Aorta (tissue), 5 donors: ENCODE data around the gene TPSG1. TPM values are rescaled to one million over a fixed set of nuclear protein-coding genes. Genes with fewer than 3 reads are reported as not detected.

Experiments
- ATAC-seq: fragments of 200-7000 bp; cut with Tn5 transposase; one replicate; pipeline ENCODE4 v1.9.1; 2022; ENCODE audit warnings: moderate library complexity; ENCODE audit not compliant: low FRiP score
- DNase-seq, 2 donors: peaks; one replicate each; pipeline ENCODE4 v3.0.0-alpha.2; 2020
- H3K27ac ChIP-seq, 2 donors: one replicate each; pipeline ENCODE4 v1.5.1; 2013; ENCODE audit warnings: low read length in 2 of 2, mild to moderate bottlenecking in 2 of 2, moderate library complexity in 2 of 2, control low read depth in 1 of 2, inconsistent platforms in 1 of 2, low read depth in 1 of 2
- H3K27me3 ChIP-seq, 2 donors: one replicate each; pipeline ENCODE4 v1.6.1; 2013; ENCODE audit warnings: control low read depth in 1 of 2, low read length in 1 of 2, mild to moderate bottlenecking in 1 of 2, moderate library complexity in 1 of 2; ENCODE audit not compliant: insufficient read depth in 2 of 2, control insufficient read depth in 1 of 2
- H3K36me3 ChIP-seq, 2 donors: one replicate each; pipeline ENCODE4 v1.6.1; 2013; ENCODE audit warnings: control low read depth in 1 of 2, low read length in 1 of 2, mild to moderate bottlenecking in 1 of 2; ENCODE audit not compliant: insufficient read depth in 2 of 2, control insufficient read depth in 1 of 2
- H3K4me1 ChIP-seq, 2 donors: one replicate each; pipeline ENCODE4 v1.6.1; 2013; ENCODE audit warnings: low read length in 2 of 2, control low read depth in 1 of 2, mild to moderate bottlenecking in 1 of 2, moderate library complexity in 1 of 2; ENCODE audit not compliant: insufficient read depth in 2 of 2, control insufficient read depth in 1 of 2
- H3K4me3 ChIP-seq, 2 donors: one replicate each; pipeline ENCODE4 v1.5.1; 2013; ENCODE audit warnings: low read length in 2 of 2, control low read depth in 1 of 2, mild to moderate bottlenecking in 1 of 2
- H3K9me3 ChIP-seq: one replicate; pipeline ENCODE4 v1.6.1; 2013; ENCODE audit warnings: mild to moderate bottlenecking, low read length; ENCODE audit not compliant: control insufficient read depth
- WGBS, 2 donors: extraction: QIAGEN DNeasy Blood & Tissue Kit; methylation state at CpG; one replicate each; pipeline ENCODE4 v1.1.7; 2013; 5-methylcytosine and 5-hydroxymethylcytosine counted together
- intact Hi-C, 2 donors: fragments of 100-400 bp; cut with DNase I; formaldehyde crosslinking; loops; one replicate each; pipeline versions ENCODE4 v1.14.2 to v1.15.0; 2022
- polyA plus RNA-seq, 2 donors: library from polyadenylated mRNA; stranded (reverse); fragments of 200-250 nt; gene quantifications; one replicate each; pipeline ENCODE4 v1.2.3, GENCODE V29; 2013
- total RNA-seq, 2 donors: library from RNA; stranded (reverse); fragmentation: NEBNext Ultra II Directional; extraction: Animal tissue kit (Norgen Biotek cat#: 25700); gene quantifications; one replicate each; pipeline ENCODE4 v1.2.1, GENCODE V29; 2021
- donor health status: healthy with polysubstance abuse.
- donor health status: Bipolar disorder and iron deficiency.
- donor health status: DM: no; HTN: no; CAD: no.
- donor health status: DM: no; HTN: no; CAD: no.
- donor health status: DM: yes; HTN: yes; CAD: no.

Gene TPSG1
- total and polyA plus RNA-seq, 4 donors: 0.81 to 4.6 TPM; not detected in 2

- H3K27ac ChIP-seq: no peak overlapping the region
- H3K36me3 ChIP-seq: no peaks in the 10 kb centered on the region
- intact Hi-C loops: no loop called here
- H3K4me3 ChIP-seq: no peak overlapping the region
- no peak for DNase-seq
- H3K4me1 ChIP-seq: no peaks in the 10 kb centered on the region
- WGBS, 2 donors: 90 to 91% methylated on average over 24 of the region's 24 CpGs
- H3K27me3 ChIP-seq: no peaks in the 10 kb centered on the region
- no peaks in the 10 kb centered on the region for H3K9me3 ChIP-seq
- no peak for ATAC-seq
Measured at GRCh38 chr16:1176280-1176897, 48.7 kb downstream of the TPSG1 start.

DNA sequence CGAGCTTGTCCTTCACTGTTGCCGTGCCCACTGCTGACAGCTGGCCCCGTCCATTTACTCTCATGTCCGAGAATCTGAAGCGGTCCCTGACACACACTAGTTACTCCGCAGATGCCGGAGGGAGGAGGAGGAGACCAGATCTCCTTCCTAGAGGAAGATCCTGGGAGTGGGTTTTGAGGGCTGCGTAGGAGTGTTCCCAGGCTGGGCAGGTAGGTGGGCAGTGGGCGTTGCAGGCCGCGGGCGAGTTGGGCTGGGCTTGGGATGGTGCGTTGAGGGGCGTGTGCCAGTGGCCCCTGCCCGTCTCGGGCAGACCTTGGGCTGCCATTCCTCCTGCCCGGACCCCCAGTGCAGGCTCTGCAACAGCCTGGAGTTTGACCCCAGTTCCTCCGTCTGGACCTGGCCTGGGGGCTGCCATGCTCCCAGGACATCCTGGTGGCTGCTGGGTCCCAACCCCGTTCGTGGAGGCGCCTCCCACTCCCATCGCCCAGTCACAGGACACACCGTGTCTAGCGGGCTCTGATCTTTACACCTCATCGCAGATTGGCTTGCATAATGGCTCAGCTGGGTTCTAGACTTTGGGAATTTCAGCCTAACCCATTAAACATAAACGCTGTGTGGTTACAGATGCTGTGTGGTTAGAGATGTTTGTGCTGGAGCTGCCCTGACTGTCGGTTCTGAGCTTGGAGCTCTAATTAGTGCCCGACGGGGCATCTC, 49.3 kb downstream of the TPSG1 start:
- intact Hi-C loops: no loop called here
- no peaks in the 10 kb centered on the region for H3K9me3 ChIP-seq
- WGBS, 2 donors: 90 to 91% methylated on average over 29 of the region's 29 CpGs
- no peaks in the 10 kb centered on the region for H3K27me3 ChIP-seq
- H3K27ac ChIP-seq: no peak overlapping the region
- ATAC-seq: no peak
- no peak for DNase-seq
- H3K36me3 ChIP-seq: no peaks in the 10 kb centered on the region
- no peak overlapping the region for H3K4me3 ChIP-seq
- no peaks in the 10 kb centered on the region for H3K4me1 ChIP-seq

GRCh38 chr16:1174477-1175357, 50.4 kb downstream of the TPSG1 start:
- H3K27me3 ChIP-seq: no peaks in the 10 kb centered on the region

GRCh38 chr16:1173788-1174451, 51.1 kb downstream of the TPSG1 start:
- no peak overlapping the region for H3K4me3 ChIP-seq
- H3K27ac ChIP-seq: no peak overlapping the region
- H3K36me3 ChIP-seq: no peaks in the 10 kb centered on the region
- intact Hi-C loops: no loop called here
- 85 to 86% methylated on average over 14 of the region's 14 CpGs for WGBS, 2 donors
- ATAC-seq: no peak
- no peaks in the 10 kb centered on the region for H3K27me3 ChIP-seq
- no peaks in the 10 kb centered on the region for H3K9me3 ChIP-seq
- DNase-seq: no peak
- no peaks in the 10 kb centered on the region for H3K4me1 ChIP-seq

More at GRCh38 chr16:1174477-1175357, 50.4 kb downstream of the TPSG1 start:
- WGBS, 2 donors: 73 to 77% methylated on average over 38 of the region's 38 CpGs
- no peak overlapping the region for H3K4me3 ChIP-seq
- ATAC-seq (no peak), DNase-seq (no peak)
- intact Hi-C loops: no loop called here
- H3K4me1 ChIP-seq: no peaks in the 10 kb centered on the region
- no peaks in the 10 kb centered on the region for H3K9me3 ChIP-seq
- no peak overlapping the region for H3K27ac ChIP-seq
- no peaks in the 10 kb centered on the region for H3K36me3 ChIP-seq

DNA sequence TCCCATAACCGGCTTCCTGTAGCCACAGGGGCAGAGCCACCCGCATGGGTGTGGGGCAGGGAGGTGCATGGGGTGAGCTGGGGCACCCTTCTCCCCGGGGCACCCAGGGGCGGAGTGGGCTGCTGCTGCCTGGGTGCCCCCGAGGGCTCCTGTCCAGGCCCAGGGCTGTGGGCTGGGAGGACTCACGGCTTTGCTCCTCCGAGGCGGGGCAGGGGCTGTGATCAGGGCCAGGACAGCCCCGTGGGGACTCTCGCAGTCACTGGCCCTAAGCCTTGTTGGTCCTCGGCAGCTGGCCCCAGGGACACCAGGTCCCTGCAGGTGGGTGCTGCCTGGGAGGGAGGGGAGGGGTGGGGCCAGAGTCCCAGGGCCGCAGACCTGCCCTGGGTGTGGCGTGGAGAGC, 52.4 kb downstream of the TPSG1 start:
- intact Hi-C loops: no loop called here
- H3K27me3 ChIP-seq: no peaks in the 10 kb centered on the region
- ATAC-seq: no peak
- no peaks in the 10 kb centered on the region for H3K36me3 ChIP-seq
- H3K4me1 ChIP-seq: no peaks in the 10 kb centered on the region
- 81 to 91% methylated on average over 12 to 13 of the region's 13 CpGs for WGBS, 2 donors
- DNase-seq: no peak
- no peak overlapping the region for H3K4me3 ChIP-seq
- no peaks in the 10 kb centered on the region for H3K9me3 ChIP-seq
- H3K27ac ChIP-seq: no peak overlapping the region

DNA sequence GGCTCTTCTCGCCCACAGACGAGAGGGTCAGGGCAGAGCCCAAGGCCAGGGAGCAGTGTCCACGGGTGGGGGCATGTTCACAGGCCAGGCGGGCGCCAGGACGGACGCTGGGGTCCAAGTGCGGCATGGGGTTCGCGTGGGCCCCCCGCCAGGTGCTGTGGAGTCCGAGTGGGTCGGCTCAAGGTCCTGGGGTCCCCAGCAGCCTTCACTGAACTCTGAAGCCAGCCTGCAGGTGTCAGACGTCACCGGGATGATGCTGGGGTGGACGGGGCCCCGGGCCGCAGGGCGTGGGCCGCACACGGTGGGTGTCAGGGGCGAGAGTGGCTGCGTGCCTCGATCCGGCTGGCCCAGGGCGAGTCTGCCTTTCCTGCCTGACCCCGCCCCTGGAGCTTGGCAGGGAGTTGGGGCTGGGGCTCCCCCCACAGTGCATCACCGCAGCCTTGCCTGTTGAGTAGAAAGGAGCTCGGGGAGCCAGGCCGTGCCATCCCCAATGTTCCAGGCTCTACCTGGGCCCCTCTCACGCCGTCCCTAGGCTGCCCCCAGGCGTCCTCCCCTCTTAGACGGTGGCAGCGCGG, 53.1 kb downstream of the TPSG1 start:
- Histone ChIP-seq H3K9me3 (no peaks in the 10 kb centered on the region), H3K27me3 (no peaks in the 10 kb centered on the region), H3K36me3 (no peaks in the 10 kb centered on the region), H3K4me1 (no peaks in the 10 kb centered on the region), H3K4me3 (no peak overlapping the region), H3K27ac (no peak overlapping the region)
- 93 to 94% methylated on average over 30 to 36 of the region's 36 CpGs for WGBS, 2 donors
- no peak for ATAC-seq
- DNase-seq: no peak
- intact Hi-C loops: no loop called here

Other genes with a start within 250 kb of the TPSG1 start
- 1 to 10 TPM; 2.2 to 7.0 TPM for gene SOX8, start 243.5 kb downstream of the TPSG1 start, total RNA-seq
- gene SOX8, start 243.5 kb downstream of the TPSG1 start, polyA plus RNA-seq: 1 to 10 TPM; 1.0 to 5.7 TPM
- gene SSTR5, start 152.5 kb downstream of the TPSG1 start, total RNA-seq: under 1 TPM in 1 of 2 donors, not detected in 1; 0.26 TPM
- under 1 TPM; 0.49 to 0.75 TPM for gene SSTR5, start 152.5 kb downstream of the TPSG1 start, polyA plus RNA-seq
- 1 to 10 TPM in 1 of 2 donors, not detected in 1; 1.4 TPM for gene C1QTNF8, start 129.0 kb downstream of the TPSG1 start, total RNA-seq
- 1 to 10 TPM in 1 of 2 donors, not detected in 1; 1.2 TPM for gene C1QTNF8, start 129.0 kb downstream of the TPSG1 start, polyA plus RNA-seq
- gene CACNA1H, start 72.2 kb downstream of the TPSG1 start, total RNA-seq: 10 to 100 TPM in 1 of 2 donors, 1 to 10 TPM in 1; 8.9 to 17.8 TPM
- 10 to 100 TPM in 1 of 2 donors, 1 to 10 TPM in 1; 1.3 to 10.7 TPM for gene CACNA1H, start 72.2 kb downstream of the TPSG1 start, polyA plus RNA-seq
- gene TPSB2, start 4.9 kb upstream of the TPSG1 start, total RNA-seq: 10 to 100 TPM; 17.0 to 51.0 TPM
- 10 to 100 TPM in 1 of 2 donors, 1 to 10 TPM in 1; 4.9 to 10.8 TPM for gene TPSB2, start 4.9 kb upstream of the TPSG1 start, polyA plus RNA-seq
- gene TPSAB1, start 15.4 kb upstream of the TPSG1 start, total RNA-seq: 10 to 100 TPM; 12.2 to 38.0 TPM
- 1 to 10 TPM; 3.0 to 3.8 TPM for gene TPSAB1, start 15.4 kb upstream of the TPSG1 start, polyA plus RNA-seq
- not detected for gene TPSD1, start 30.8 kb upstream of the TPSG1 start, total RNA-seq
- gene TPSD1, start 30.8 kb upstream of the TPSG1 start, polyA plus RNA-seq: under 1 TPM in 1 of 2 donors, not detected in 1; 0.38 TPM
- 10 to 100 TPM; 81.7 to 86.7 TPM for gene UBE2I, start 84.4 kb upstream of the TPSG1 start, total RNA-seq
- gene UBE2I, start 84.4 kb upstream of the TPSG1 start, polyA plus RNA-seq: 10 to 100 TPM; 35.7 to 63.1 TPM
- gene BAIAP3, start 108.4 kb upstream of the TPSG1 start, total RNA-seq: 1 to 10 TPM; 1.2 to 3.1 TPM
- 1 to 10 TPM; 1.1 to 2.6 TPM for gene BAIAP3, start 108.4 kb upstream of the TPSG1 start, polyA plus RNA-seq
- 10 to 100 TPM; 32.1 to 37.5 TPM for gene TSR3, start 126.6 kb upstream of the TPSG1 start, total RNA-seq
- gene TSR3, start 126.6 kb upstream of the TPSG1 start, polyA plus RNA-seq: 10 to 100 TPM; 68.4 to 88.0 TPM
- 10 to 100 TPM; 45.3 to 55.1 TPM for gene GNPTG, start 126.7 kb upstream of the TPSG1 start, total RNA-seq
- gene GNPTG, start 126.7 kb upstream of the TPSG1 start, polyA plus RNA-seq: 10 to 100 TPM; 33.7 to 74.1 TPM
- 10 to 100 TPM; 21.2 to 34.6 TPM for gene UNKL, start 189.4 kb upstream of the TPSG1 start, total RNA-seq
- gene UNKL, start 189.4 kb upstream of the TPSG1 start, polyA plus RNA-seq: 10 to 100 TPM in 1 of 2 donors, 1 to 10 TPM in 1; 8.8 to 23.9 TPM
- 1 to 10 TPM; 5.7 to 8.3 TPM for gene UQCC4, start 195.5 kb upstream of the TPSG1 start, total RNA-seq
- gene UQCC4, start 195.5 kb upstream of the TPSG1 start, polyA plus RNA-seq: 10 to 100 TPM; 13.3 to 20.0 TPM
- gene PERCC1, start 205.8 kb upstream of the TPSG1 start, total RNA-seq: not detected
- not detected for gene PERCC1, start 205.8 kb upstream of the TPSG1 start, polyA plus RNA-seq
- gene CCDC154, start 219.3 kb upstream of the TPSG1 start, total RNA-seq: 1 to 10 TPM; 1.8 to 2.0 TPM
- 1 to 10 TPM; 3.8 to 9.6 TPM for gene CCDC154, start 219.3 kb upstream of the TPSG1 start, polyA plus RNA-seq
- 10 to 100 TPM; 44.8 to 89.1 TPM for gene CLCN7, start 249.8 kb upstream of the TPSG1 start, total RNA-seq
- 10 to 100 TPM; 14.5 to 90.9 TPM for gene CLCN7, start 249.8 kb upstream of the TPSG1 start, polyA plus RNA-seq